Hepatocyte (in vitro differentiated cells): ENCODE data around the gene NKIRAS2. TPM values are rescaled to one million over a fixed set of nuclear protein-coding genes. Genes with fewer than 3 reads are reported as not detected.
"Not testable (repeated sequence)": the region's sequence is repeated elsewhere in the genome, so short reads cannot be mapped to it uniquely, and the experiment has no call there.

Experiments used
- DNase-seq: peaks from one replicate; pipeline ENCODE4 v3.0.0-alpha.2; 2016; ENCODE audit warnings: low spot score
- H2AFZ ChIP-seq: fragments of 200-600 bp; sonication (generic); 2 replicates; pipeline ENCODE4 v1.6.0; 2016; ENCODE audit warnings: antibody characterized with exemption, mild to moderate bottlenecking
- H3K27ac ChIP-seq: fragments of 200-600 bp; sonication (generic); 2 replicates; pipeline ENCODE4 v1.5.1; 2016; ENCODE audit warnings: mild to moderate bottlenecking
- H3K27me3 ChIP-seq: fragments of 200-600 bp; sonication (generic); 2 replicates; pipeline ENCODE4 v1.6.1; 2016
- H3K36me3 ChIP-seq: fragments of 200-600 bp; sonication (generic); replicated peaks from 2 replicates; pipeline ENCODE4 v1.5.1; 2016; ENCODE audit warnings: low read depth; ENCODE audit not compliant: insufficient read depth
- H3K4me1 ChIP-seq: fragments of 200-600 bp; sonication (generic); 2 replicates; pipeline ENCODE4 v1.5.1; 2016; ENCODE audit warnings: mild to moderate bottlenecking, moderate library complexity; ENCODE audit not compliant: insufficient read depth
- H3K4me2 ChIP-seq: fragments of 200-600 bp; sonication (generic); 2 replicates; pipeline ENCODE4 v1.6.0; 2016
- H3K4me3 ChIP-seq: fragments of 200-600 bp; sonication (generic); 2 replicates; pipeline ENCODE4 v1.5.1; 2016; ENCODE audit warnings: mild to moderate bottlenecking
- H3K79me2 ChIP-seq: fragments of 200-600 bp; sonication (generic); 2 replicates; pipeline ENCODE4 v1.6.0; 2017; ENCODE audit warnings: mild to moderate bottlenecking
- H3K9me2 ChIP-seq: fragments of 200-600 bp; sonication (generic); replicated peaks from 2 replicates; pipeline ENCODE4 v1.6.0; 2017; ENCODE audit warnings: mild to moderate bottlenecking; ENCODE audit not compliant: insufficient read depth
- H3K9me3 ChIP-seq: fragments of 200-600 bp; sonication (generic); 2 replicates; pipeline ENCODE4 v1.5.1; 2016; ENCODE audit warnings: low read depth, mild to moderate bottlenecking
- H4K20me1 ChIP-seq: fragments of 200-600 bp; sonication (generic); 2 replicates; pipeline ENCODE4 v1.6.0; 2016; ENCODE audit warnings: mild to moderate bottlenecking; ENCODE audit not compliant: insufficient read depth, poor library complexity, severe bottlenecking
- CTCF ChIP-seq: fragments of 200-600 bp; sonication (generic); IDR thresholded peaks from 2 replicates; pipeline ENCODE4 v1.5.1; 2016; ENCODE audit warnings: antibody characterized with exemption, mild to moderate bottlenecking; ENCODE audit not compliant: poor library complexity
- EZH2 ChIP-seq: fragments of 200-600 bp; sonication (generic); IDR thresholded peaks from 2 replicates; pipeline ENCODE4 v1.6.1; 2016; ENCODE audit warnings: antibody characterized with exemption, mild to moderate bottlenecking, borderline replicate concordance
- EZH2phosphoT487 ChIP-seq: fragments of 200-600 bp; sonication (generic); IDR thresholded peaks from one replicate; pipeline ENCODE4 v1.6.1; 2018; ENCODE audit warnings: antibody characterized with exemption, mild to moderate bottlenecking, low read depth, moderate library complexity; ENCODE audit not compliant: unreplicated experiment, severe bottlenecking
- WGBS: methylation state at CpG from one replicate; pipeline ENCODE4 v1.1.6; 2016; ENCODE audit warnings: low lambda C conversion rate; ENCODE audit errors: missing lambda C conversion rate; 5-methylcytosine and 5-hydroxymethylcytosine counted together
- polyA plus RNA-seq: library from polyadenylated mRNA; unstranded; fragments of >200 nt; fragmentation: Nextera tagmentation; extraction: Ambion mirVana; gene quantifications from 2 replicates; pipeline ENCODE4 v1.2.1, GENCODE V29; 2016
- total RNA-seq: library from RNA; depleted of rRNA; stranded (reverse); fragments of >200 nt; gene quantifications from 2 replicates; pipeline ENCODE4 v1.2.3, GENCODE V29; 2014

Gene NKIRAS2
- total and polyA plus RNA-seq, 2 experiments from 2014 or later: 40.8 to 55.0 TPM

GRCh38 chr17:42010898-42011516 is 8.9 kb upstream of the NKIRAS2 start:
- H4K20me1 ChIP-seq: peaks cover 88% of the 10 kb centered on the region

GRCh38 chr17:42012363-42012762 is 7.5 kb upstream of the NKIRAS2 start:
- not testable (repeated sequence) for H3K9me2 ChIP-seq, H3K9me3 ChIP-seq, H3K4me1 ChIP-seq, H3K27me3 ChIP-seq, H3K4me3 ChIP-seq, H2AFZ ChIP-seq, H3K27ac ChIP-seq, DNase-seq, H3K4me2 ChIP-seq, H3K36me3 ChIP-seq
- peaks cover 74% of the 10 kb centered on the region for H4K20me1 ChIP-seq
- H3K79me2 ChIP-seq: peaks cover 97% of the 10 kb centered on the region
- 77% methylated on average over 4 of the region's 4 CpGs for WGBS

More at GRCh38 chr17:42010898-42011516, 8.9 kb upstream of the NKIRAS2 start:
- Histone ChIP-seq H3K4me3 (no peak overlapping the region), H3K4me2 (no peak overlapping the region), H3K27ac (no peak overlapping the region), H2AFZ (no peak overlapping the region), H3K27me3 (no peaks in the 10 kb centered on the region), H3K9me3 (no peaks in the 10 kb centered on the region), H3K79me2 (peaks cover 100% of the 10 kb centered on the region), H3K36me3 (no peaks in the 10 kb centered on the region), H3K4me1 (peaks cover 6% of the 10 kb centered on the region), H3K9me2 (no peaks in the 10 kb centered on the region)
- 98% methylated on average over 3 of the region's 3 CpGs for WGBS
- TF ChIP-seq CTCF (no peak), EZH2 (no peak), EZH2phosphoT487 (no peak)
- no peak for DNase-seq

GRCh38 chr17:42013740-42014139 is 6.2 kb upstream of the NKIRAS2 start:
- not testable (repeated sequence) for H3K36me3 ChIP-seq, DNase-seq, H3K4me2 ChIP-seq, H3K9me2 ChIP-seq, H3K27ac ChIP-seq, H2AFZ ChIP-seq, H3K4me3 ChIP-seq, H3K27me3 ChIP-seq, H3K9me3 ChIP-seq
- Histone ChIP-seq H3K4me1 (peaks cover 15% of the 10 kb centered on the region), H3K79me2 (peaks cover 87% of the 10 kb centered on the region), H4K20me1 (peaks cover 60% of the 10 kb centered on the region)
- 95% methylated on average over 12 of the region's 12 CpGs for WGBS

- Histone ChIP-seq H3K9me2 (no peaks in the 10 kb centered on the region), H3K9me3 (no peaks in the 10 kb centered on the region), H3K4me2 (peak overlapping the region; percentile 84), H3K4me1 (peaks cover 22% of the 10 kb centered on the region), H3K27me3 (no peaks in the 10 kb centered on the region), H2AFZ (peak overlapping the region; percentile 56), H4K20me1 (peaks cover 34% of the 10 kb centered on the region), H3K79me2 (peaks cover 85% of the 10 kb centered on the region), H3K4me3 (peak overlapping the region; percentile 84), H3K27ac (peak overlapping the region; percentile 97), H3K36me3 (no peaks in the 10 kb centered on the region)
- no peak for TF ChIP-seq EZH2
- no peak for TF ChIP-seq EZH2phosphoT487
- no peak for TF ChIP-seq CTCF
- DNase-seq: peak; percentile 36
- WGBS: 6% methylated on average over 12 of the region's 12 CpGs
Observed at GRCh38 chr17:42016411-42016831, 3.5 kb upstream of the NKIRAS2 start.
